AG04450 (cell line): ENCODE measurements around the gene MYL4. TPM values are rescaled to one million over a fixed set of nuclear protein-coding genes. Genes with fewer than 3 reads are reported as not detected.

Source experiments
- polyA plus RNA-seq: library from polyadenylated mRNA; depleted of rRNA; stranded (reverse); fragments of >200 nt; gene quantifications from 2 replicates; pipeline ENCODE4 v1.2.3, GENCODE V29; 2011; rRNA removed
- small RNA-seq: library from RNA; depleted of rRNA; stranded (forward); fragments of <200 nt; gene quantifications from one replicate; pipeline ENCODE3, GENCODE V24; 2012; ENCODE audit warnings: low read depth; ENCODE audit not compliant: insufficient read length

The MYL4 gene
- polyA plus RNA-seq, 1 experiment = 0.19 TPM

Small RNA genes within 50 kb of the gene (small RNA-seq; reads per million reads assigned to genes)
- not detected for gene RNU7-186P

Other genes starting within 250 kb of the MYL4 start
- gene RPRML, start 230.1 kb upstream of the MYL4 start, polyA plus RNA-seq = not detected in 2 replicates
- gene CDC27, start 20.1 kb upstream of the MYL4 start, polyA plus RNA-seq = 97.8 and 120 TPM in 2 replicates
- gene ITGB3, start 44.5 kb downstream of the MYL4 start, polyA plus RNA-seq = 26.2 and 30.9 TPM in 2 replicates
- 0.84 and 1.6 TPM in 2 replicates for gene EFCAB13, start 114.6 kb downstream of the MYL4 start, polyA plus RNA-seq